KMS-11 (cell line): ENCODE data around the gene EIF5.

Source experiments
- H2AFZ ChIP-seq: fragments of 200-600 bp; sonication (generic); 2 replicates; pipeline ENCODE4 v1.6.1; 2016; ENCODE audit warnings: antibody characterized with exemption, mixed run types, low read depth
- H3K27ac ChIP-seq: fragments of 200-600 bp; sonication (generic); 2 replicates; pipeline ENCODE4 v1.6.1; 2016; ENCODE audit warnings: mild to moderate bottlenecking, mixed run types
- H3K27me3 ChIP-seq: fragments of 200-600 bp; sonication (generic); 2 replicates; pipeline ENCODE4 v1.6.1; 2017; ENCODE audit warnings: mild to moderate bottlenecking, low read depth, mixed run types, moderate library complexity; ENCODE audit not compliant: insufficient read depth
- H3K36me3 ChIP-seq: fragments of 200-600 bp; sonication (generic); 2 replicates; pipeline ENCODE4 v1.6.1; 2017; ENCODE audit warnings: mild to moderate bottlenecking, mixed run types; ENCODE audit not compliant: insufficient read depth
- H3K4me1 ChIP-seq: fragments of 200-600 bp; sonication (generic); 2 replicates; pipeline ENCODE4 v1.6.1; 2016; ENCODE audit warnings: mild to moderate bottlenecking, low read depth, mixed run types; ENCODE audit not compliant: poor library complexity, severe bottlenecking
- H3K4me2 ChIP-seq: fragments of 200-600 bp; sonication (generic); 2 replicates; pipeline ENCODE4 v1.7.0; 2016; ENCODE audit warnings: mild to moderate bottlenecking, mixed run types
- H3K4me3 ChIP-seq: fragments of 200-600 bp; sonication (generic); IDR thresholded peaks from 2 replicates; pipeline ENCODE4 v1.6.1; 2017; ENCODE audit warnings: low read depth, low read length, mixed read lengths; ENCODE audit not compliant: insufficient read depth
- H3K79me2 ChIP-seq: fragments of 200-600 bp; sonication (generic); 2 replicates; pipeline ENCODE4 v1.6.1; 2016; ENCODE audit warnings: low read depth, mixed run types; ENCODE audit not compliant: insufficient read depth
- H3K9ac ChIP-seq: fragments of 200-600 bp; sonication (generic); 2 replicates; pipeline ENCODE4 v1.6.1; 2016; ENCODE audit warnings: mild to moderate bottlenecking, mixed run types
- H4K20me1 ChIP-seq: fragments of 200-600 bp; sonication (generic); 2 replicates; pipeline ENCODE4 v1.6.1; 2016; ENCODE audit warnings: mild to moderate bottlenecking, mixed run types; ENCODE audit not compliant: insufficient read depth
- CTCF ChIP-seq: fragments of 200-600 bp; sonication (generic); conservative IDR thresholded peaks from 2 replicates; pipeline ENCODE4 v1.6.1; 2017; ENCODE audit warnings: low read depth, mild to moderate bottlenecking, antibody characterized with exemption, low read length, moderate library complexity, mixed read lengths

The EIF5 gene

GRCh38 chr14:103360548-103360947, 26.5 kb downstream of the EIF5 start:
- TF ChIP-seq CTCF: no peak
- no peak overlapping the region for H3K4me2 ChIP-seq
- H3K4me3 ChIP-seq: no peak overlapping the region
- no peak overlapping the region for H3K9ac ChIP-seq
- no peak overlapping the region for H2AFZ ChIP-seq
- H3K4me1 ChIP-seq: no peaks in the 10 kb centered on the region
- no peak overlapping the region for H3K27ac ChIP-seq
- no peaks in the 10 kb centered on the region for H3K36me3 ChIP-seq
- H4K20me1 ChIP-seq: no peaks in the 10 kb centered on the region
- no peaks in the 10 kb centered on the region for H3K79me2 ChIP-seq
- H3K27me3 ChIP-seq: no peaks in the 10 kb centered on the region

GRCh38 chr14:103361867-103362266, 27.8 kb downstream of the EIF5 start:
- H4K20me1 ChIP-seq: no peaks in the 10 kb centered on the region
- H3K36me3 ChIP-seq: no peaks in the 10 kb centered on the region
- H3K4me1 ChIP-seq: no peaks in the 10 kb centered on the region
- TF ChIP-seq CTCF: no peak
- no peak overlapping the region for H3K4me2 ChIP-seq
- no peaks in the 10 kb centered on the region for H3K79me2 ChIP-seq
- no peaks in the 10 kb centered on the region for H3K27me3 ChIP-seq
- no peak overlapping the region for H3K27ac ChIP-seq
- H3K4me3 ChIP-seq: no peak overlapping the region
- no peak overlapping the region for H3K9ac ChIP-seq
- H2AFZ ChIP-seq: no peak overlapping the region

DNA sequence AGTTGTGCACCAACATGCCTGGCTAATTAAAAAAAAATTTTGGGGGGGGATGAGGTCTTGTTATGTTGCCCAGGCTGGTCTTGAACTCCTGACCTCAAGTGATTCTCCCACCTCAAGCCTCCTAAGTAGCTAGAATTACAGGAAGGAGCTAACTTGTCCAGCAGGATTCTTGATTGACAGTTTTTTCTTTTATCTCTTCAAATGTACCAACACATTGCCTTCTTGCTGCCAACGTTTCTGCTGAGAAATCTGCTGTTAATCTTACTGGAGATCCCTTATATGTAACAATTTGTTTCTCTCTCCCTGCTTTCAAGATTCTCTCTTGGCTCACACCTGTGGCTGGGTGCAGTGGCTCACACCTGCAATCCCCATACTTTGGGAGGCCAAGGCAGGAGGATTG, 28.7 kb downstream of the EIF5 start:
- Histone ChIP-seq H4K20me1 (no peaks in the 10 kb centered on the region), H2AFZ (no peak overlapping the region), H3K9ac (no peak overlapping the region), H3K4me1 (no peaks in the 10 kb centered on the region), H3K79me2 (no peaks in the 10 kb centered on the region), H3K27me3 (no peaks in the 10 kb centered on the region), H3K4me2 (no peak overlapping the region), H3K4me3 (no peak overlapping the region), H3K36me3 (no peaks in the 10 kb centered on the region), H3K27ac (no peak overlapping the region)
- TF ChIP-seq CTCF: no peak

DNA sequence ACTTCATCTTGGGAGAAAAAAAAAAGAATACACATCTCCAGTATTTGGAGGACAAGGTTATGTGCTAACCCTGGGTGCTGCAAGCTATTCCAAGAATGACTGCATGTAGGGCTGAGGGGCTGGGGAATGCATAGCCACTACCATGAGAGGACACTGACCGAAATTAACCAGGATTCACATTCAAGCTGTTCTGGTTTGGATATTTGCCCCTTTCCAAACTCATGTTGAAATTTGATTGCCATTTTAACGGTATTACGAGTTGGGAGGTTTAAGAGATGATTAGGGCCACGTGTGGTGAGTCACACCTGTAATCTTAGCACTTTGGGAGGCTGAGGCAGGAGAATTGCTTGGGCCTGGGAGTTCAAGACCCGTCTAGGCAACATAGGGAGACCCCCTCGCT, 32.7 kb downstream of the EIF5 start:
- no peaks in the 10 kb centered on the region for H3K4me1 ChIP-seq
- TF ChIP-seq CTCF: no peak
- no peak overlapping the region for H3K4me2 ChIP-seq
- H3K79me2 ChIP-seq: no peaks in the 10 kb centered on the region
- no peak overlapping the region for H2AFZ ChIP-seq
- no peak overlapping the region for H3K9ac ChIP-seq
- no peak overlapping the region for H3K4me3 ChIP-seq
- H3K36me3 ChIP-seq: no peaks in the 10 kb centered on the region
- no peaks in the 10 kb centered on the region for H4K20me1 ChIP-seq
- no peaks in the 10 kb centered on the region for H3K27me3 ChIP-seq
- no peak overlapping the region for H3K27ac ChIP-seq

DNA sequence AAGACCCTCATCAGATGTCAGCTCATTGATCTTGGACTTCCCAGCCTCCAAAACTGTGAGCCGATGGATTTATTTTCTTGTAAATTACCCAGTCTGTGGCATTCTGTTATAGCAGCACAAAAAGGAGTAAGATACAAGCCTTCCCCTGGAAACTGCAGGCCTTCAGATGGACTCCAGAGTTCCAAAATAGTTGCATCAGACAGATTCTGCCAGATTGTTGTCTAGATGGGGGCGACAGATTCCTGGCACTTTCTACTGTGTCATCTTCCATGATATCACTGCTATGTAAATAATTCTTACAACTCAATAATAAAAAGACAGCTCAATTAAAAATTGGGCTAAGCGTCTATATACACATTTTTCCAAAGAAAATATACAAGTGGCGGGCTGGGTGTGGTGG, 34.0 kb downstream of the EIF5 start:
- Histone ChIP-seq H3K4me1 (no peaks in the 10 kb centered on the region), H3K27ac (no peak overlapping the region)

More for the DNA sequence above, 34.0 kb downstream of the EIF5 start:
- TF ChIP-seq CTCF: no peak
- H4K20me1 ChIP-seq: no peaks in the 10 kb centered on the region
- H3K4me3 ChIP-seq: no peak overlapping the region
- H3K9ac ChIP-seq: no peak overlapping the region
- H3K36me3 ChIP-seq: no peaks in the 10 kb centered on the region
- no peaks in the 10 kb centered on the region for H3K79me2 ChIP-seq
- H2AFZ ChIP-seq: no peak overlapping the region
- no peaks in the 10 kb centered on the region for H3K27me3 ChIP-seq
- no peak overlapping the region for H3K4me2 ChIP-seq
